OCI-LY1 (cell line): ENCODE data around the gene STK24.

ENCODE experiments used
- H2AFZ ChIP-seq: fragments of 200-600 bp; sonication (generic), shearing (Covaris generic); 2 replicates; pipeline ENCODE4 v1.6.0; 2014; ENCODE audit warnings: antibody characterized with exemption, mild to moderate bottlenecking, low read length
- H3F3A ChIP-seq: fragments of 200-600 bp; sonication (generic), shearing (Covaris generic); 2 replicates; pipeline ENCODE4 v1.6.0; 2014; ENCODE audit warnings: mild to moderate bottlenecking, antibody characterized with exemption, low read length, moderate library complexity; ENCODE audit not compliant: insufficient read depth
- H3K27ac ChIP-seq: fragments of 200-600 bp; sonication (generic); 2 replicates; pipeline ENCODE4 v1.5.1; 2014; ENCODE audit warnings: low read length, mixed run types, mild to moderate bottlenecking, low read depth; ENCODE audit not compliant: poor library complexity, severe bottlenecking
- H3K27me3 ChIP-seq: fragments of 200-600 bp; sonication (generic); 2 replicates; pipeline ENCODE4 v1.6.0; 2014; ENCODE audit warnings: antibody characterized with exemption, mild to moderate bottlenecking, low read length, moderate library complexity; ENCODE audit not compliant: insufficient read depth
- H3K36me3 ChIP-seq: fragments of 200-600 bp; sonication (generic); 2 replicates; pipeline ENCODE4 v1.6.1; 2014; ENCODE audit warnings: mild to moderate bottlenecking, antibody characterized with exemption, low read length, moderate library complexity, mixed read lengths; ENCODE audit not compliant: insufficient read depth
- H3K4me1 ChIP-seq: fragments of 200-600 bp; sonication (generic); 2 replicates; pipeline ENCODE4 v1.5.1; 2014; ENCODE audit warnings: mild to moderate bottlenecking, low read length, moderate library complexity; ENCODE audit not compliant: insufficient read depth, severe bottlenecking
- H3K4me2 ChIP-seq: fragments of 200-600 bp; sonication (generic), shearing (Covaris generic); 2 replicates; pipeline ENCODE4 v1.6.1; 2014; ENCODE audit warnings: low read length
- H3K4me3 ChIP-seq: fragments of 200-600 bp; sonication (generic); 2 replicates; pipeline ENCODE4 v1.5.1; 2014; ENCODE audit warnings: low read length, low read depth, mild to moderate bottlenecking, mixed read lengths; ENCODE audit not compliant: poor library complexity, severe bottlenecking
- H3K79me2 ChIP-seq: fragments of 200-600 bp; shearing (Covaris generic); 2 replicates; pipeline ENCODE4 v1.6.1; 2016; ENCODE audit warnings: mixed run types, low read length, mixed read lengths; ENCODE audit not compliant: insufficient read depth
- H3K9ac ChIP-seq: fragments of 200-600 bp; sonication (generic), shearing (Covaris generic); 2 replicates; pipeline ENCODE4 v1.6.1; 2014; ENCODE audit warnings: mild to moderate bottlenecking, low read length, mixed read lengths
- H3K9me2 ChIP-seq: fragments of 200-600 bp; sonication (generic), shearing (Covaris generic); 2 replicates; pipeline ENCODE4 v1.6.1; 2014; ENCODE audit warnings: low read depth, mild to moderate bottlenecking, low read length, mixed read lengths
- H3K9me3 ChIP-seq: fragments of 200-600 bp; shearing (Covaris generic); 2 replicates; pipeline ENCODE4 v1.6.1; 2014; ENCODE audit warnings: low read length, mixed read lengths
- H4K20me1 ChIP-seq: fragments of 200-600 bp; sonication (generic), shearing (Covaris generic); 2 replicates; pipeline ENCODE4 v1.6.0; 2016; ENCODE audit warnings: mild to moderate bottlenecking, low read length; ENCODE audit not compliant: insufficient read depth
- CTCF ChIP-seq: fragments of 200-600 bp; sonication (generic), shearing (Covaris generic); IDR thresholded peaks from 2 replicates; pipeline ENCODE4 v1.5.1; 2017; ENCODE audit warnings: mild to moderate bottlenecking, antibody characterized with exemption, low read length, moderate library complexity, mixed read lengths
- EZH2 ChIP-seq: fragments of 200-600 bp; sonication (generic), shearing (Covaris generic); IDR thresholded peaks from 2 replicates; pipeline ENCODE4 v1.8.0; 2017; ENCODE audit warnings: borderline replicate concordance, mixed run types, mild to moderate bottlenecking, antibody characterized with exemption, low read length, moderate library complexity, mixed read lengths

Gene STK24

GRCh38 chr13:98496966-98497365 is 79.9 kb downstream of the STK24 start:
- Histone ChIP-seq H3K36me3 (no peaks in the 10 kb centered on the region), H3K79me2 (no peaks in the 10 kb centered on the region), H3K4me2 (no peak overlapping the region), H3K4me3 (no peak overlapping the region), H3K9ac (no peak overlapping the region), H3K9me3 (no peaks in the 10 kb centered on the region), H3F3A (no peaks in the 10 kb centered on the region), H3K27me3 (no peaks in the 10 kb centered on the region), H2AFZ (no peak overlapping the region), H3K27ac (no peak overlapping the region), H3K9me2 (no peaks in the 10 kb centered on the region), H4K20me1 (0 out of 2 replicates have a peak, but pooled peaks cover 5% of the 10 kb centered on the region), H3K4me1 (peaks cover 6% of the 10 kb centered on the region)
- TF ChIP-seq CTCF: no peak
- TF ChIP-seq EZH2: no peak

- Histone ChIP-seq H3K4me3 (no peak overlapping the region), H3K27me3 (no peaks in the 10 kb centered on the region), H3K9me2 (no peaks in the 10 kb centered on the region), H3F3A (no peaks in the 10 kb centered on the region), H3K36me3 (no peaks in the 10 kb centered on the region), H3K27ac (no peak overlapping the region), H3K9ac (no peak overlapping the region), H4K20me1 (0 out of 2 replicates have a peak, but pooled peaks cover 5% of the 10 kb centered on the region), H3K4me2 (no peak overlapping the region), H3K4me1 (peaks cover 6% of the 10 kb centered on the region), H3K9me3 (no peaks in the 10 kb centered on the region), H2AFZ (no peak overlapping the region), H3K79me2 (no peaks in the 10 kb centered on the region)
- no peak for TF ChIP-seq EZH2
Measured at GRCh38 chr13:98496479-98496791, 80.5 kb downstream of the STK24 start.

- no peaks in the 10 kb centered on the region for H3K9me3 ChIP-seq
- H2AFZ ChIP-seq: no peak overlapping the region
- TF ChIP-seq EZH2 (no peak), CTCF (no peak)
- H4K20me1 ChIP-seq: 0 out of 2 replicates have a peak, but pooled peaks cover 5% of the 10 kb centered on the region
- H3K9me2 ChIP-seq: no peaks in the 10 kb centered on the region
- no peaks in the 10 kb centered on the region for H3K79me2 ChIP-seq
- H3K36me3 ChIP-seq: no peaks in the 10 kb centered on the region
- no peak overlapping the region for H3K4me3 ChIP-seq
- no peak overlapping the region for H3K9ac ChIP-seq
- H3K27me3 ChIP-seq: no peaks in the 10 kb centered on the region
- H3K27ac ChIP-seq: no peak overlapping the region
- no peak overlapping the region for H3K4me2 ChIP-seq
- no peaks in the 10 kb centered on the region for H3F3A ChIP-seq
- H3K4me1 ChIP-seq: peaks cover 6% of the 10 kb centered on the region
Measured at GRCh38 chr13:98495627-98496478, 81.1 kb downstream of the STK24 start.

GRCh38 chr13:98494769-98495168 is 82.1 kb downstream of the STK24 start:
- no peak for TF ChIP-seq CTCF
- TF ChIP-seq EZH2: no peak
- Histone ChIP-seq H4K20me1 (0 out of 2 replicates have a peak, but pooled peaks cover 5% of the 10 kb centered on the region), H3K79me2 (no peaks in the 10 kb centered on the region), H3K4me2 (no peak overlapping the region), H3F3A (no peaks in the 10 kb centered on the region), H3K36me3 (no peaks in the 10 kb centered on the region), H3K9ac (no peak overlapping the region), H3K4me1 (peaks cover 8% of the 10 kb centered on the region), H3K4me3 (no peak overlapping the region), H3K27me3 (no peaks in the 10 kb centered on the region), H3K27ac (no peak overlapping the region), H3K9me3 (no peaks in the 10 kb centered on the region), H2AFZ (no peak overlapping the region), H3K9me2 (no peaks in the 10 kb centered on the region)
